Peyer's patch (tissue), 4 donors: ENCODE measurements around the gene PLOD2.

Experiments
- POLR2A ChIP-seq, 2 donors: fragments of 450-650 bp; IDR thresholded peaks; one replicate each; pipeline ENCODE4 v1.5.1; 2017; ENCODE audit warnings: antibody characterized with exemption in 2 of 2, mild to moderate bottlenecking in 2 of 2, moderate library complexity in 2 of 2
- TF ChIP-seq, protein P1 (sequence below), 6 experiments: fragments of 450-650 bp in 4 of 6; fragments of 200-600 bp in 2 of 6; sonication (generic) in 1 of 6; IDR thresholded peaks; one replicate each; pipeline ENCODE4 v1.5.1; 2017 to 2019; ENCODE audit warnings: antibody characterized with exemption in 6 of 6, mild to moderate bottlenecking in 3 of 6, moderate library complexity in 1 of 6

DNA sequence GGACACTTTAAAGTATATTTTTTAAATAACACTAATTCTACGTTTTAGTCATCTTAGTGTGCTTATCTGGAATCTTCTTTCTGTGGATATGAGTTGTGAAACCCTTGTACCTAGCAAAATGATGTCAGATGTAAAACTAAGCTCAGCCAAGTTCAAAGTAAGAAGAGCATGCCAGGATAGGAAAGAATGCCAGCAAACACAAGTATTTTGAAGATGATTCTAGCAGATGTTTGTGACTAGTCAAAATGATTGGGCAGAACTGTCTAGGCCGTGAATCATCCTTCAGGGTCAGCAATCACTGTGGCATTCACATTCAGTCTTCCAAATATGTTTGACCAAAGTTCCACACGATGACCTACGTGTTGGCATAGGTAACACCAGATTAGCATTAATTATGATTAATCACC lies 5.4 kb upstream of the PLOD2 start:
- TF ChIP-seq, protein P1, sequence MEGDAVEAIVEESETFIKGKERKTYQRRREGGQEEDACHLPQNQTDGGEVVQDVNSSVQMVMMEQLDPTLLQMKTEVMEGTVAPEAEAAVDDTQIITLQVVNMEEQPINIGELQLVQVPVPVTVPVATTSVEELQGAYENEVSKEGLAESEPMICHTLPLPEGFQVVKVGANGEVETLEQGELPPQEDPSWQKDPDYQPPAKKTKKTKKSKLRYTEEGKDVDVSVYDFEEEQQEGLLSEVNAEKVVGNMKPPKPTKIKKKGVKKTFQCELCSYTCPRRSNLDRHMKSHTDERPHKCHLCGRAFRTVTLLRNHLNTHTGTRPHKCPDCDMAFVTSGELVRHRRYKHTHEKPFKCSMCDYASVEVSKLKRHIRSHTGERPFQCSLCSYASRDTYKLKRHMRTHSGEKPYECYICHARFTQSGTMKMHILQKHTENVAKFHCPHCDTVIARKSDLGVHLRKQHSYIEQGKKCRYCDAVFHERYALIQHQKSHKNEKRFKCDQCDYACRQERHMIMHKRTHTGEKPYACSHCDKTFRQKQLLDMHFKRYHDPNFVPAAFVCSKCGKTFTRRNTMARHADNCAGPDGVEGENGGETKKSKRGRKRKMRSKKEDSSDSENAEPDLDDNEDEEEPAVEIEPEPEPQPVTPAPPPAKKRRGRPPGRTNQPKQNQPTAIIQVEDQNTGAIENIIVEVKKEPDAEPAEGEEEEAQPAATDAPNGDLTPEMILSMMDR (IDR thresholded peaks at IDR 0.05) = no peak
- no peak for TF ChIP-seq POLR2A (IDR thresholded peaks at IDR 0.05)
